NCI-H187 treated with DMSO at 0.1 percent for 48 hours (cell line): ENCODE measurements around the gene RNH1.

Experiments
- DNase-seq: peaks from one replicate; lab custom pipeline; 2025; lab: John Stamatoyannopoulos, UW

Gene RNH1

DNA sequence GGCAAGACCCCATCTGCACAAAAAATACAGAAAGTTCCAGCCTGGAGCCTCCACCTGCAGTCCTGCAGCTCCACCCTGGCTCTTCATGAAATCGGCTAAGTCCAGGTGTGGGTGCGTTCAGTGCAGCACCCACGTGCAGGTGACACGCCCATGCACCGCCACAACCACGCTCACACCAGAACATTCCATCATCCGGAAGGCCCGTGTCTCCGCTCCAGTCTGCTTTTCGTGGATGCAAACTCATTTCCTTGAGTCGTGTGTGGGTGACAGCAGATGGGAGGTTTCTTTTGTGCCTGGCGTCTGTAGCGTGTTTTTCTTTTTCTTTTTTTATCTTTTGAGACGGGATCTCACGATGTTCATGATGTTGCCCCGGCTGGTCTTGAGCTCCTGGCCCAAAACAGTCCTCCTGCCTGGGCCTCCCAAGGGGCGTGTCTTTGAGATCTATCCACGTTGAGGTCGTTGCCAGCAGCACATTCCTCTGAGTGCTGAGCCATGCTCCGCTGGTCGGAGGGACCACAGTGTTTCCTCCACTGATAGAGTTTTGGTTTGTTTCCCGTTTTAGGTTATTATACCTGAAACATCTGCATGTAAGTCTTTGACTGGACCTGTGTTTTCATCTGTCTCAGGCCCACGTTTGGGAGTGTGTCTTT lies 49.8 kb downstream of the RNH1 start:
- DNase-seq = no peak

DNA sequence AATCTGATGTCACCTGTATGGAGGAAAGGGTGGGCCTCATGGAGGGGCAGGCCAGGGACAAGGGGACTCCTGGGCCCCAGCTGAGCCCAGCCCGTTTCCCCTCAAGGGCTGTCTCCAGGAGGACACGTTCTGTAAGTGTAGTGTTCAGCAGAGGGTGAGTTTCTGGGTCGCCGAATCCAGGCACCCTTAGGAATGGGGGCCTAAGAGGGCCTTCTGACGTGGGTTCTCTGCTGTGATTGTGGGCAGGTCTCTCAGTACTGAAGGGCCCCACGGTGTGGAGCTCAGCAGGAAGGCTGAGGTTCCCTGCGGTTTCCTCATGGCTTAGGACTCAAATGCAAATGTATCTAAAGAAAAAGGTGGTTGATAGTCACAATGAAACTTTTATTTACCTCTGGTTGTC lies 50.5 kb downstream of the RNH1 start:
- no peak for DNase-seq

DNA sequence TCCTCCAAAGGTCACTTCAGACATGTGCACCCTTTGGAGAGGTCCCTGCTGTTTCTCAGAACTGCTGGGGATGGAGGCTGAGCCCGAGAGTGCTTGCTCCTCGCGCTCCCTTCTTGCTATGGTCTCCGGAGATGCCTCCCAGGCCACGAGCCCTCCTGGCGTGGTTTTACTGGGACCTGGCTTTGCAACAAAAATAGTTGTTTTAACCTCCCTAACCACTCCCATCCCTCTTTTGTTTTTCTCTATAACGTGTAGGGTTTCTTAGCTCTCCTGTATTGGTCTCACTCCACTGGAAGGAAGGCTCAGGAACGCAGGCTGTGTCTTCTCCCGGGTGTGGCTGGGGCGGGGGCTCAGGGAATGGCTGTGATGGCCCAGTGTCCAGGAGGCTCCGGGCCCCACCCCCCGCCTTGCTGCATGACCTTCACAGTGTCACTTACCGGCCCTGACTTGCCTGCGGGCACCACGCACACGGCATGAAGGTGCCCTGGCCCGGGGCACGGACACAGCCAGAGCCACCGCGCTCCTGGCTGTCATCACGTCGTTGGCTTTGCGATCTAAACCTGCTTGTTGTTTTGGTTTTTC lies 51.4 kb downstream of the RNH1 start:
- no peak for DNase-seq

DNA sequence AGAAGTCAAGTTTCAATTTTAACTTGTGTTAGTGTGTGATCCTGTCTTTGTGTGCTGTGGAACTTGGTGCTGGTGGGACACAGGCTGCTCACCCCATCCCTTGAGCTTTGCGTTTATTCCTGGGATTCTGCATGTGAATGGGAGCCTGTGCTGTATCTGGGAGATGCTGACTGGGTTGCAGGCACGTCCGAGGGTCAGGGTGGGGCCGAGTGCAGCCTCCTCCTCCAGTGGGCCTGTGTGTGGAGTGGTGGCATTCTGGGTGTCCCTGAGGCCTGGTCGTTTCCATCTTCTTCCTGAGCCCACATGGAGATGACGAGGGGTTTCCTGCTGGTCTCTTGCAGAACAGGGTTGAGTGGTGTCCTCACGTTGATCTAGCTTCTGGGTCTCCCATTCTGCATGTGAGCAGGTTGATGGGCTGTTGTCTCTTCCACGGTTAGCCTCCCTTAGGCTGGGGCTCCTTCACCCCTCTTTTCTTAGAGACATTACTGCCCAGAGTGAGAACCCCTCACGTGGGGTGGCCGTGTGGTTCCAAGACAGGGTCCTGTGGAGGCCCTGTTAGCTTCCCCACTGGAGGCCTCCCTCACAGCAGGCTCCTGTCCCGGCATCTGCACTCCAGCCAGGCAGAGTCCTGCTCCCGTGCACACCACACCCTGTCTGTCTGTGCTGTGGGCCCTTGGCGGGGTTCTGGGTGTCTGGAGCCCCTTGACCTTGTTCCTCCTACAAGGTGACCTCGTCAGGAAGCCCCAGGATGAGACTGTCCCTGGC lies 52.1 kb downstream of the RNH1 start:
- no peak for DNase-seq

DNA sequence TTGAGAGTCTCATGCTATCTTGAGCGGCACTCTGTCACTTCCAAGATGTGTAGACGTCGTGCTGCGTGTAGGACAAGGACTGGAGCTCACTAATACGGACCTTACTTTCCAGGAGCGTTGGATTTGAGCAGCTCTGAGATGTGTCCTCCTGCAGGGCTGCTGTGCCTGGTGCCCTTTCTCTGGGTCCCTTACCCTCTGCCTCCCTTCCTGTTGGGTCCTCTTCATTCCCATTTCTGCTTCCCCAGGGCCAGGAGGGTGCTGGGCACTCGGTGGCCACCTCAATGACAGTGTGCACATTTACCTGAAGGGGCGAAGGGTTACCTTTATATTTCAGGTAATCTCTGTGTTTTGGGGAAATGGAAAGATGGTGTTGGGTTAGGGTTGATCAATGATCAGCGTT lies 53.0 kb downstream of the RNH1 start:
- no peak for DNase-seq

DNA sequence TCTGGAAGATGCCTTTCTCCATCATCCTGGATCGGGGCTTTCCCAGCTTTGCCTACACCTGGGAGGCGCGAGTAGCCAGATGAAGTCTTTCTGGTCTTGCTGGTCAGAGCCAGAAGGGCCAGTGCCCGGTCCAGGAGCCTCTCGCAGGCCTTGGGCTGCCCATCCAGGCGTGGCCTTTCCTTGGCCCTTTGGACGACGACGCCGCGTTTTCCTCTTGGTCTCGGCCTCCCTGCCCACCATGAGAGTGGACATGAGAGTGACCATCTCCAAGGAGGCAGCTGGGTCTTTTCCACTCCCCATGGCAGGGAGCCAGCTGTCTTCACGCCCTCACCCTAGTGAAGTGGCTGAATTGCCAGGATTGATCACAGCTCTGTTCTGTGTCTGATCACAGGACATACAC lies 53.5 kb downstream of the RNH1 start:
- no peak for DNase-seq

DNA sequence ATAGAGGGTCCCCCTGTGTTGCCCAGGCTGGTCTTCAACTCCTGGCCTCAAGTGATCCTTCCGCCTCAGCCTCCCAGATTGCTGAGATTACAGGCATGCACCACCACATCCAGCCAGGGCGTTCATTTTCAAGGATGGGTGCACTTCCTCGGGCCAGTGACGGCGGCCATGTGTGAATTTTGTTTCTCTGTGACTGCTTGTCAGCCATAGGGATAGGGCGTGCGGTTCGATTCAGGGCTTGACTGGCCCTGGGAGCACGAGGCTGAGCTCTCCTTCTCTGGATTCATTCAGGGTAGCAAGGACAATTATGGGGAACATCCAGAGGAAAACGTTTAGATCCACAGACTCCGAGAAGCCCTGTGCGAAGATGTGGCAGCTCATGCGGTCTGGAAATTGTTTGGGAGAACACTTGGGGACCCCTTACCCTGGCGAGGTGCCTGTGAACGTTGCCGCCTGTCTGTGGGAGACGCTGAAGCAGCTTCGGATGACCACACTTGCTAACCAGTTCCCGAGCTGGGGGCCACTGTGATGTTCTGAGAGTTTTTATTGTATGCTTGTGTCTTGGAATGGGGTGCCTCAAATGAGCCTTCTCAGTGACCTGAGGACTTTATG lies 54.0 kb downstream of the RNH1 start:
- no peak for DNase-seq

DNA sequence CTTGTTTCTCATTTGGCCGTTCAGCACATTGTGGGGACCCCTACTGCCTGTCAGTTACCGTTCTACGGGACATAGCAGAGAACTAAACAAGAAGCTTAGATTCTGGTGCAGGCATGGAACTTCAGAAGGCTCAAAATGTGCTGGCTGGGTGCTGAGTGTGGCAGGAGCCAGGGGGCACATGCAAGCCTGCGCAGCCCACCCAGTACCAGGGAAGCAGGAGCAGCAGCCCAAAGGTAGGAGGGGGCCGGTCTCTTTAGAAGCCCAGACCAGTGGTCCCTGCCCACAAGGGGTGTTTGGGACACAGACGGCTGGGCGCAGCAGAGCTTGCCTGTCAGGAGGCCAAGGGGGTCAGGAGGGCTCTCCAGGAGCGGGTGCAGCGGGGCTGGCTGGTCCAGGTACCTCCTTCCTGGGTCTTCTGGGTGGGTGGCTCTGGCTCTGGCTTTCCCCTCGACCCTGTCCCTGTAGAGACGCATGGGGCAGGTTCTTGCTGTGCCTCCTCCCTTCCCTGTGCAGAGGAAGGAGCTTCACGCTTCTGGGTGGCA lies 54.8 kb downstream of the RNH1 start:
- DNase-seq = no peak

DNA sequence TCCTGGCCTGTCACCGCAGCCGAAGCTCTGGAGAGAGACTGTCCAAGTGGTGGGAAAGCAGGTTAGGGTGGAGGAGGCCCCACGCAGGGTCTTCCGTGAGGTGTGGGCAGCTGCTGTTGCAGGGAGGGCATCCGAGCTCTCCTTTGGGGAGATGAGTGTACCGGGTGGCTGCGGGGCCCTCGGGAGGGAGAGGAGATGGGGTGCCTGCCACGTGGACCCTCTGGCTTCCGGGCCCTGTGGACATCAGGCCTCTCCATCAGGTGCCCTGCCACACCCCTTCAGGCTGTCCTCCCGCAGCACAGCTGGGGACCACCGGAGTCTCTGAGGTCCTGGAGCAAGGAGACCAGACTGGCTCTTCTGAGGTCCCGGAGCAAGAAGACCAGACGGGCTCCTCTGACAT lies 55.3 kb downstream of the RNH1 start:
- no peak for DNase-seq

DNA sequence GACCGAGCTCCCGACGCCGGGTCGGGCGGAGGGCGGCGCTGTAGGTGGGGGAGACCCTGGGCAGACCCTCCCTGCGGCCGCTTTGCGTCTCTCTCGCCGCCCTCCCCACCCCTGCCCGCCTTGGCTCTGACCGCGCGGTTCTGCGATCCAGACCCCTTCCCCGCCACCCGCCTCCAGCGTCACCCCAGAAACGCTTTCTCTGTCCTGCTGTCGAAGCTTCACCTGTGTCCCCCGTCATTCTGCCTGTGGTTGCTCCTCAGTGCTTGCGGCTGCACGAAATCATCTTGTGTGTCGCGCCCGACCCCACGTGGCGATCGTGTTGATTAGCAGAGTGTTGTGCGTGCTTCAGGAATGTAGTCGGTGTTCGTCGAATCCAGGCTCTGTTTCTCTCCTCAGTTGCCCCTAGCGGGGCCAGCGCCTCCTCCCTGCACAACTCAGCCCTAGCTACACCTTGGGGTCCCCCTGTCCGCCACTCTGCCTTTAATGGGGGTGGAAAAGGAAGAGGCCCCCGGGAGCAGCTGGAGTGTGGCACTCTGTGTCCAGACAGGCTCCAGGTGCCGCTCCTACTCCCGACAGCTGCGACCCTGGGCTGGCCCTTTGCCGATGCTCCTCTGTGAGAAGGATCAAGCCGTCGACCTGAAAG lies 56.1 kb downstream of the RNH1 start:
- DNase-seq = peak; percentile 6

DNA sequence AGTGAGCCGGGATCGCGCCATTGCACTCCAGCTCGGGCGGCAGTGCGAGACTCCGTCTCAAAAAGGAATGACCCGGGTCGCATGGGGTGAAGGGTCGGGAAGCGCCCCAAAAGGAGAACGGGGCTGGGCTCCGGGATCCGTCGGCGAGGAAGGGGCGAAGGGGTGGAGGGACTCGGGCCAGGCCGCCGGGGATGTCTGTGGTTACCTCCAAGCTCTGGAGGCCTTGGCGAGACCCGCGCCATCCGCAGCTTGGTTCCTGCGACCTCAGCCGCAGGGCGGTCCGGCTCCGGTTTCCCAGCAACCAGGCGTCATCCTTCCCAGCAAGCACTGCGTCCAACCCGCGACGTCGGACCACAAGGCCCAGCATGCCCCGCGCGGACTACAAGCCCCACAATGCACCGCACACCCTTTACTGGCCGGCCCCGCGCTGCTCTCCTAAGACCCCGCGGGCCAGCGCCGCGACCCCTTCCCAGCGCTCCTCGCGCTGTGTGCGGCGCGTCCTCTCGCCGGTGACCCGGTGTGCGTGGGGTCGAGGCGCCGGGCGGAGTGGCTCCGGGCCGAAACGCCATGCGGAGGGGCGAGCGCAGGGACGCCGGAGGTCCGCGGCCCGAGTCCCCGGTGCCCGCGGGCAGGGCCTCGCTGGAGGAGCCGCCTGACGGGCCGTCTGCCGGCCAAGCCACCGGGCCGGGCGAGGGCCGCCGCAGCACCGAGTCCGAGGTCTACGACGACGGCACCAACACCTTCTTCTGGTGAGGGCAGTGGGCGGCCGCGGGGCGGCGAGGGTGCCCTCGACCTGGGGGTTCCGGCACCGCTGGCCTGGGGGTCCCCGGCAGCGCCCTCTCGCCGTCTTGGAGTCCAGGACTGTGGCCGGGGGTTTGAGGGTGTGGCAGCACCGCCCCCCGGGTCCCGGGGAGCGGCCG lies 56.9 kb downstream of the RNH1 start, which contains the start of gene PTDSS2:
PTDSS2 (plus strand) TSS at position 391 of the 920 bp plus-strand sequence; CDS start at position 568, 177 bp downstream.
- DNase-seq = peak; percentile 75

DNA sequence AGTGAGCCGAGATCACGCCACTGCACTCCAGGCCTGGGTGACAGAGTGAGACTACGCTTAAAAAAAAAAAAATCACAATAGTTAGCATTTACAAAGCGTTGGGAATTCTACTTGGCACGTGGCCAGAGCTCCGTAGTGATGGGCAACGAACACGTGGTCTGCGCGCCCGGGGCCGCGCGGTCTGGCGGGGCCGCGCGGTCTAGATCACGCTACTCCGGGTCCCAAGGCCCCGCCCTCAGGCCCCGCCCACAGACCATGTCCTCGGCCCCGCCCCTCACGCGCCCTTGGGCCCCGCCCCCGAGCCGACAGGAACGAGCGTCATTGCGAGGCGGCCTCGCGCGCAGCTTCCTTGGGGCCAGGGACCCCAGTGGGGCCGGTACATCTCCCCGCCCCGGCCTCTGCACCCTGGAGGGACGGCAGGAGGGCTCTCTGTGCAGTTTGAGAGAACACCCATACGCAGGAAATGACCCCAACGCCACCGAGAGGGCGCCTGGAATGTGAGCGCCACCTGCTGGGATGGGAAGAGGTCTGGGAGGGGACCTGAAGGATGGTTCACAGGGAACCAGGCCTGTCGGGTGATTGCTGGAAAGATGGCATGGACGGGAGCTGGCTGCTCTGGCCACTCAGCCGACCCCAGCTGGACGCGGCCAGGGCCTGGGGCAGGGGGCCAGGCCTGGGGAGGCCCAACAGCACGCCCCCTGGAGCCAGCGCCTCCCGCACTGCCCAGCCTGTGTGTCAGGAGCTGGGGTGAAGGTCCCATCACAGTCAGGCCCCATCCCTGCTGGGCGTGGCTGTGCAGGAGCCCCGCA lies 58.9 kb downstream of the RNH1 start:
- DNase-seq = peak; percentile 70

DNA sequence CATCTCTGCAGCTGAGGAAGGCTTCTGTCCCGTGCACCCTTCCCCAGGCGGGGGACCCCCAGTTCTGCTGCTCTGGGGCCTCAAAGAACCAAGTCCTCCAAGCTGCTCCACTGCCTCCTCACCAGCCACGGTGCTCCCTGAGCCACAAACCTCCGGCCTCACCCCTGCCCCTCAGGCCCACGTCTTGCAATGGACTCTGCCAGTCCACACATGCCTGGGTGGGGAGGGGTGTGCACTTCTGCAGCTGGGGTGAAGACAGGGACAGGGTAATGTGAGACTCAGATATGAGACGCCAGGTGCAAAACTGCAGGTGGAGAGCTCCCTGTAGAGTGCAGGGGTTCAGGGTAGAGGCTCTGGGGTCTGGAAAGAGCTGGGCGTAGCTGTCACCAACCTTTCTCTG lies 60.2 kb downstream of the RNH1 start:
- DNase-seq = peak; percentile 80

DNA sequence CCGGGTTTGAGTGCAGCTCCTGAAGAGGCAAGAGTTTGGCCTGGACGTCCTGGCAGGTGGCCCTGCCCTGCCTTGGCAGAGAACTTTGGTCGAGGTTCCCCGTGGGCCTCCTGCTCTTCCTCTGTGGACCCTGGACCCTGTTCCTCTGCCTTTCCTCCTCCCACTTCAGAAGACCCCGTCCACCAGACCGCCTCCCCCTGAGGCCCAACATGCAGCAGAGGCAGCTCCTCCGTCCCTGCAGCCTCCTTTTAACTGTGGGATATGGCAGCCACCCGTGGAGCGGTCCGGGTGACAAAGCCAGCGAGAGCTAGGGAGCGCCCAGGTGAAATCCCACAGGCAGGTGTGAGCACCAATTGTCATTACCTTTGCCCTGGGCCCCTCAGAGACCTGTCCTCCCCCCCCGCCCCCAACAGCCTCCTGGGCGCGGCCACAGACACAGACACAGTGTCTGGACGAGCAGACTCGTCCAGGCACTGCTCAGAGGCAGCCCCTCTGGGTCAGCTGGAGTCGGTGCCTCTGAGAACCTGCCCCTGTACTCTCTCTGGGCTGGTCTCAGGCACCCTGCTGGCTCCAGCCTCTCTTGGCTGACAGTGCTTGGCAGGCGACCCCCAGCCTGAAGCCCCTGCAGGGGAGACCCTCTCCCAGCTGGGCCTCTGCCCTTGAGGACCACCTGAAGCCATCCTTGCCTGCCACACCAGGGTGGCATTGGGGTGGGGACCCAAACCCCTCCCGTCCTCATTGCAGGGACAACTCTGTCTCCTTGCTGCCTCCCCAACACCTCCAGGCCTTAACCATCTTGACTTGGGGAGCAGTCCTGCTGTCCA lies 61.1 kb downstream of the RNH1 start:
- DNase-seq = no peak
